Keratinocyte (primary cell): ENCODE results near the gene PCNX1.

ENCODE experiments used
- EZH2 ChIP-seq: IDR thresholded peaks from one replicate; pipeline ENCODE4 v1.6.1; 2012; ENCODE audit warnings: inconsistent platforms, mild to moderate bottlenecking, low read length, moderate library complexity
- TF ChIP-seq, protein P1 (sequence below), 3 experiments: IDR thresholded peaks in 1 of 3; conservative IDR thresholded peaks in 1 of 3; optimal IDR thresholded peaks in 1 of 3; 2 replicates in 2 of 3; 3 replicates in 1 of 3; pipeline versions ENCODE3 to v1.5.1; 2011; ENCODE audit warnings: low read length in 3 of 3, mild to moderate bottlenecking in 3 of 3, moderate library complexity in 2 of 3, control low read depth in 1 of 3, inconsistent platforms in 1 of 3; ENCODE audit not compliant: insufficient read depth in 2 of 3; ENCODE audit errors: extremely low read depth in 1 of 3

DNA sequence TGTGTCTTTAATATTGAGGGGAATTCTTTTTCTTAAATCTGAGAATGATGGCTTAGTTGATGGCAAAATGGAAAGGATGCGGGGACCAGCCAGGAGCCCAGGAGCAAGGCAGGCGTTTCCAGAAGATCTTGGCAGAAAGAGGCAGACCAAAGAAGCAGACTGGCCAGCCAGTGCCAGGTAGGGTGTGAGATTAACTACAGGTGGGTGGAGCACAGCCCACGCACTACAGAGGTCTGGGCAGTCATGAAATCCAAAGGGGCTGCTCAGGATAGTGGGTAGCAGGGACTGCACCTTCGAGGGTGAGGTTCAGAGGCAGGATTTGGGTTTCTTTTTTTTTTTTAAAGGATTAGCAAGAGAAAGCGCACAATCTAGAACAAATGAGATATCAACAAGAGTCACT lies 17.7 kb upstream of the PCNX1 start:
- TF ChIP-seq EZH2 = no peak
- TF ChIP-seq, protein P1, sequence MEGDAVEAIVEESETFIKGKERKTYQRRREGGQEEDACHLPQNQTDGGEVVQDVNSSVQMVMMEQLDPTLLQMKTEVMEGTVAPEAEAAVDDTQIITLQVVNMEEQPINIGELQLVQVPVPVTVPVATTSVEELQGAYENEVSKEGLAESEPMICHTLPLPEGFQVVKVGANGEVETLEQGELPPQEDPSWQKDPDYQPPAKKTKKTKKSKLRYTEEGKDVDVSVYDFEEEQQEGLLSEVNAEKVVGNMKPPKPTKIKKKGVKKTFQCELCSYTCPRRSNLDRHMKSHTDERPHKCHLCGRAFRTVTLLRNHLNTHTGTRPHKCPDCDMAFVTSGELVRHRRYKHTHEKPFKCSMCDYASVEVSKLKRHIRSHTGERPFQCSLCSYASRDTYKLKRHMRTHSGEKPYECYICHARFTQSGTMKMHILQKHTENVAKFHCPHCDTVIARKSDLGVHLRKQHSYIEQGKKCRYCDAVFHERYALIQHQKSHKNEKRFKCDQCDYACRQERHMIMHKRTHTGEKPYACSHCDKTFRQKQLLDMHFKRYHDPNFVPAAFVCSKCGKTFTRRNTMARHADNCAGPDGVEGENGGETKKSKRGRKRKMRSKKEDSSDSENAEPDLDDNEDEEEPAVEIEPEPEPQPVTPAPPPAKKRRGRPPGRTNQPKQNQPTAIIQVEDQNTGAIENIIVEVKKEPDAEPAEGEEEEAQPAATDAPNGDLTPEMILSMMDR (optimal IDR thresholded peaks at IDR 0.05 in 1 of 3, IDR thresholded peaks at IDR 0.05 in 1 of 3, conservative IDR thresholded peaks at IDR 0.05 in 1 of 3; ENCODE audit: extremely low read depth in 1 of 3, insufficient read depth in 2 of 3, low read length in 3 of 3) = no peak
